SK-N-SH (cell line): ENCODE results near the gene TCF23. TPM values are rescaled to one million over a fixed set of nuclear protein-coding genes. Genes with fewer than 3 reads are reported as not detected.

ENCODE experiments used
- CTCF ChIA-PET: fragments of 300-600, 350-600 bp; formaldehyde crosslinking; extraction: SDS; loops from one replicate; lab custom pipeline; 2021; lab: Yijun Ruan, JAX
- POLR2A ChIA-PET: fragments of 350-600 bp; sonication (Branson Sonifier 250); formaldehyde crosslinking; extraction: SDS; loops from one replicate; lab custom pipeline; 2020; ENCODE audit warnings: antibody characterized with exemption, inconsistent platforms; lab: Yijun Ruan, JAX
- DNase-seq: peaks from one replicate; pipeline ENCODE4 v3.0.0; 2012
- H2AFZ ChIP-seq: fragments of 200-600 bp; sonication (generic); 2 replicates; pipeline ENCODE4 v1.8.1; 2016; ENCODE audit warnings: antibody characterized with exemption, mild to moderate bottlenecking, low read depth
- H3F3A ChIP-seq: fragments of 200-600 bp; sonication (generic); replicated peaks from 2 replicates; pipeline ENCODE3; 2016; ENCODE audit warnings: antibody characterized with exemption, mild to moderate bottlenecking; ENCODE audit not compliant: insufficient read depth
- H3K27ac ChIP-seq, 2 experiments: fragments of 200-500 bp in 1 of 2; fragments of 200-600 bp in 1 of 2; sonication (Bioruptor generic) in 1 of 2; sonication (generic), shearing (Covaris generic) in 1 of 2; 2 replicates each; pipeline versions ENCODE4 v1.5.1 to v1.6.1; 2014 to 2016; ENCODE audit warnings: low read depth in 2 of 2, inconsistent platforms in 1 of 2, low read length in 1 of 2, mild to moderate bottlenecking in 1 of 2, mixed read lengths in 1 of 2
- H3K27me3 ChIP-seq: fragments of 200-600 bp; sonication (generic), shearing (Covaris generic); 2 replicates; pipeline ENCODE4 v1.6.1; 2016; ENCODE audit warnings: mixed run types; ENCODE audit not compliant: insufficient read depth
- H3K36me3 ChIP-seq, 2 experiments: fragments of 200-500 bp in 1 of 2; fragments of 200-600 bp in 1 of 2; sonication (Bioruptor generic) in 1 of 2; sonication (generic) in 1 of 2; replicated peaks in 1 of 2; 2 replicates each; pipeline versions ENCODE3 to v1.5.1; 2014 to 2016; ENCODE audit warnings: low read length in 1 of 2, mild to moderate bottlenecking in 1 of 2; ENCODE audit not compliant: insufficient read depth in 2 of 2, control insufficient read depth in 1 of 2
- H3K4me1 ChIP-seq, 2 experiments: fragments of 200-500 bp in 1 of 2; fragments of 200-600 bp in 1 of 2; sonication (Bioruptor generic) in 1 of 2; sonication (generic), shearing (Covaris generic) in 1 of 2; 2 replicates each; pipeline versions ENCODE4 v1.5.1 to v1.6.1; 2014 to 2016; ENCODE audit warnings: low read depth in 1 of 2, low read length in 1 of 2, mixed run types in 1 of 2; ENCODE audit not compliant: insufficient read depth in 2 of 2, control insufficient read depth in 1 of 2
- H3K4me2 ChIP-seq: fragments of 200-600 bp; sonication (generic), shearing (Covaris generic); 2 replicates; pipeline ENCODE4 v1.6.1; 2017; ENCODE audit warnings: mixed run types
- H3K4me3 ChIP-seq, 2 experiments: fragments of 200-500 bp in 1 of 2; fragments of 200-600 bp in 1 of 2; sonication (Bioruptor generic) in 1 of 2; sonication (generic), shearing (Covaris generic) in 1 of 2; 2 replicates each; pipeline versions ENCODE4 v1.5.1 to v1.8.1; 2014 to 2016; ENCODE audit warnings: low read depth in 2 of 2, inconsistent platforms in 1 of 2, low read length in 1 of 2, mild to moderate bottlenecking in 1 of 2, mixed read lengths in 1 of 2, moderate library complexity in 1 of 2
- H3K79me2 ChIP-seq: fragments of 200-600 bp; sonication (generic); 2 replicates; pipeline ENCODE4 v1.8.1; 2017; ENCODE audit warnings: mild to moderate bottlenecking; ENCODE audit not compliant: insufficient read depth
- H3K9ac ChIP-seq: fragments of 200-600 bp; sonication (generic); 2 replicates; pipeline ENCODE4 v1.6.1; 2017; ENCODE audit warnings: mixed run types
- H3K9me2 ChIP-seq: fragments of 200-600 bp; sonication (generic); 2 replicates; pipeline ENCODE4 v1.6.1; 2017; ENCODE audit warnings: mixed run types
- H3K9me3 ChIP-seq: fragments of 200-600 bp; sonication (generic); 2 replicates; pipeline ENCODE4 v1.6.1; 2017; ENCODE audit warnings: mixed run types, mild to moderate bottlenecking, moderate library complexity
- H4K20me1 ChIP-seq: fragments of 200-600 bp; sonication (generic); 2 replicates; pipeline ENCODE4 v1.6.1; 2017; ENCODE audit warnings: mild to moderate bottlenecking, mixed run types; ENCODE audit not compliant: insufficient read depth
- CHD2 ChIP-seq: fragments of 150-350 bp; IDR thresholded peaks from 2 replicates; pipeline ENCODE4 v1.6.1; 2018; ENCODE audit warnings: low read length; ENCODE audit not compliant: partially characterized antibody
- ELF1 ChIP-seq: IDR thresholded peaks from 2 replicates; pipeline ENCODE4 v1.4.0; 2012
- EP300 ChIP-seq, 2 experiments: IDR thresholded peaks; 2 replicates each; pipeline versions ENCODE4 v1.4.0 to v1.6.1; 2012; ENCODE audit warnings: borderline replicate concordance in 1 of 2, low read depth in 1 of 2, low read length in 1 of 2
- FOSL2 ChIP-seq: IDR thresholded peaks from 2 replicates; pipeline ENCODE4 v1.4.0; 2012; ENCODE audit warnings: low read depth, mild to moderate bottlenecking, moderate library complexity, borderline replicate concordance
- MAX ChIP-seq: IDR thresholded peaks from 2 replicates; pipeline ENCODE4 v1.4.0; 2012; ENCODE audit warnings: low read depth
- PBX3 ChIP-seq: IDR thresholded peaks from 2 replicates; pipeline ENCODE4; 2012
- RAD21 ChIP-seq: IDR thresholded peaks from 2 replicates; pipeline ENCODE4 v1.6.1; 2012; ENCODE audit warnings: mild to moderate bottlenecking, low read length
- REST ChIP-seq: IDR thresholded peaks from 2 replicates; pipeline ENCODE4 v1.6.1; 2012; ENCODE audit warnings: mild to moderate bottlenecking, low read depth, low read length, moderate library complexity
- RFX5 ChIP-seq: IDR thresholded peaks from 2 replicates; pipeline ENCODE4 v1.6.1; 2012; ENCODE audit warnings: mild to moderate bottlenecking, improper control_type of control experiment, low read length
- RXRA ChIP-seq: IDR thresholded peaks from 2 replicates; pipeline ENCODE4 v1.4.0; 2012; ENCODE audit warnings: low read depth, mild to moderate bottlenecking, borderline replicate concordance
- SIN3A ChIP-seq: IDR thresholded peaks from 2 replicates; pipeline ENCODE4 v1.6.1; 2012; ENCODE audit warnings: low read depth, mild to moderate bottlenecking, low read length, moderate library complexity, borderline replicate concordance
- SMC3 ChIP-seq: IDR thresholded peaks from 2 replicates; pipeline ENCODE4 v1.6.1; 2012; ENCODE audit warnings: low read depth, low read length, improper control_type of control experiment
- TAF1 ChIP-seq: IDR thresholded peaks from 2 replicates; pipeline ENCODE4 v1.6.1; 2012; ENCODE audit warnings: low read depth, mild to moderate bottlenecking, low read length, moderate library complexity, borderline replicate concordance
- TCF12 ChIP-seq: IDR thresholded peaks from 2 replicates; pipeline ENCODE4 v1.4.0; 2012
- USF2 ChIP-seq: fragments of 150-350 bp; IDR thresholded peaks from 2 replicates; pipeline ENCODE4 v1.6.1; 2017; ENCODE audit warnings: antibody characterized with exemption, low read length, low read depth, borderline replicate concordance
- WGBS: methylation state at CpG from one replicate; pipeline ENCODE4 v1.1.6; 2017; ENCODE audit warnings: low lambda C conversion rate; 5-methylcytosine and 5-hydroxymethylcytosine counted together
- polyA plus RNA-seq, 3 experiments: library from polyadenylated mRNA; depleted of rRNA; stranded (reverse); fragments of >200 nt; gene quantifications; 2 replicates each; pipeline ENCODE4 v1.2.3, GENCODE V29; 2012

TCF23 gene
- polyA plus RNA-seq, 1 of the 3 experiments (the other 2 are of a cell fraction): not detected

GRCh38 chr2:27138111-27138510 lies 10.7 kb upstream of the TCF23 start:
- no peak overlapping the region for H3K9ac ChIP-seq
- no peak overlapping the region for H2AFZ ChIP-seq
- ChIA-PET CTCF (interaction anchor here (1.2 to 1.6 kb wide), 2 partner anchors 28 to 54 kb away, joined by 4 to 5 read pairs; no protein-coding TSS in a partner anchor), POLR2A (no interaction called here)
- no peaks in the 10 kb centered on the region for H3K9me2 ChIP-seq
- H3K27ac ChIP-seq: no peak overlapping the region
- peaks cover 24% of the 10 kb centered on the region; the same call in 1 of the 2 replicates for H3K27me3 ChIP-seq
- no peak overlapping the region for H3K4me3 ChIP-seq
- peaks cover 13% of the 10 kb centered on the region for H3K79me2 ChIP-seq
- peaks cover 4% of the 10 kb centered on the region for H3K9me3 ChIP-seq
- DNase-seq: no peak
- no peaks in the 10 kb centered on the region for H3F3A ChIP-seq
- TF ChIP-seq SMC3 (no peak), TAF1 (no peak), PBX3 (no peak), FOSL2 (no peak), REST (no peak), MAX (no peak), RAD21 (no peak)
- H3K4me2 ChIP-seq: no peak overlapping the region
- no peaks in the 10 kb centered on the region for H3K36me3 ChIP-seq
- H4K20me1 ChIP-seq: peaks cover 4% of the 10 kb centered on the region; the same call in 1 of the 2 replicates
- WGBS: 80% methylated on average over 7 of the region's 7 CpGs
- H3K4me1 ChIP-seq: peaks cover 4 to 8% of the 10 kb centered on the region in 2 experiments; a peak in 3 of 4 replicates

- H3F3A ChIP-seq: no peaks in the 10 kb centered on the region
- CTCF ChIA-PET: interaction anchor here (0.8 to 1.5 kb wide), 2 partner anchors 141 to 164 kb away, joined by 3 read pairs; no protein-coding TSS in a partner anchor
- peaks cover 29% of the 10 kb centered on the region; the same call in 1 of the 2 replicates for H3K27me3 ChIP-seq
- peaks cover under 1% of the 10 kb centered on the region; the same call in 1 of the 2 replicates for H3K79me2 ChIP-seq
- no peak within 1 kb of the TSS for H2AFZ ChIP-seq
- H3K36me3 ChIP-seq: no peaks in the 10 kb centered on the region
- no peak within 1 kb of the TSS for H3K4me3 ChIP-seq
- 33% methylated on average over 2 of the region's 4 CpGs for WGBS
- H4K20me1 ChIP-seq: no peaks in the 10 kb centered on the region
- H3K4me1 ChIP-seq: no peaks in the 10 kb centered on the region; a peak in 1 of 4 replicates
- no peak within 1 kb of the TSS for H3K9ac ChIP-seq
- POLR2A ChIA-PET: interaction anchor here (0.7 kb wide), 1 partner anchor 20 kb away, joined by 3 read pairs; no protein-coding TSS in a partner anchor
- H3K9me2 ChIP-seq: no peaks in the 10 kb centered on the region
- no peak within 1 kb of the TSS for H3K27ac ChIP-seq
- H3K4me2 ChIP-seq: no peak within 1 kb of the TSS
- DNase-seq: no peak
- H3K9me3 ChIP-seq: peaks cover 6% of the 10 kb centered on the region
- no peak for TF ChIP-seq SIN3A
- TF ChIP-seq EP300 (IDR thresholded peaks at IDR 0.05; ENCODE audit: borderline replicate concordance in 1 of 2, low read depth in 1 of 2, low read length in 1 of 2): no peak
- TF ChIP-seq REST: no peak
- no peak for TF ChIP-seq ELF1
- TF ChIP-seq USF2: no peak
- no peak for TF ChIP-seq RAD21
- no peak for TF ChIP-seq RXRA
- no peak for TF ChIP-seq RFX5
- no peak for TF ChIP-seq CHD2
- no peak for TF ChIP-seq TCF12
Observed at GRCh38 chr2:27139310-27139709, 9.5 kb upstream of the TCF23 start, which contains the start of gene PRR30. Gene PRR30, minus strand, starts transcription at chr2:27139410. Its CDS starts 1,081 bp downstream, at chr2:27138329.
